Mesothelial cell of epicardium (in vitro differentiated cells): ENCODE data around the gene PTAFR. TPM values are rescaled to one million over a fixed set of nuclear protein-coding genes. Genes with fewer than 3 reads are reported as not detected.

Experiments used
- DNase-seq, 2 experiments: peaks; one replicate each; pipeline ENCODE4 v3.0.0; 2021; ENCODE audit warnings: low spot score in 2 of 2; ENCODE audit not compliant: unreplicated experiment in 2 of 2
- H3K27ac Mint-ChIP-seq: 2 replicates; pipeline ENCODE4 v1.8.0; 2021; ENCODE audit warnings: mixed read lengths
- H3K27me3 Mint-ChIP-seq: 2 replicates; pipeline ENCODE4 v1.8.0; 2021; ENCODE audit warnings: low read depth, mixed read lengths
- H3K36me3 Mint-ChIP-seq: 2 replicates; pipeline ENCODE4 v1.8.0; 2021; ENCODE audit warnings: mixed read lengths
- H3K4me1 Mint-ChIP-seq: 2 replicates; pipeline ENCODE4 v1.8.0; 2021; ENCODE audit warnings: mixed read lengths
- H3K4me3 Mint-ChIP-seq: 2 replicates; pipeline ENCODE4 v1.8.0; 2021; ENCODE audit warnings: mild to moderate bottlenecking, moderate library complexity, mixed read lengths
- H3K9me3 Mint-ChIP-seq: 2 replicates; pipeline ENCODE4 v1.8.0; 2021; ENCODE audit warnings: mixed read lengths
- total RNA-seq: library from RNA; stranded (reverse); gene quantifications from 3 replicates; pipeline ENCODE4 v1.2.1, GENCODE V29; 2021
- TF ChIP-seq, protein P1 (sequence below): fragments of 200-600 bp; sonication (generic); IDR thresholded peaks from one replicate; pipeline ENCODE4 v1.5.0; 2021; ENCODE audit warnings: antibody characterized with exemption; ENCODE audit not compliant: unreplicated experiment

PTAFR gene, protein sequence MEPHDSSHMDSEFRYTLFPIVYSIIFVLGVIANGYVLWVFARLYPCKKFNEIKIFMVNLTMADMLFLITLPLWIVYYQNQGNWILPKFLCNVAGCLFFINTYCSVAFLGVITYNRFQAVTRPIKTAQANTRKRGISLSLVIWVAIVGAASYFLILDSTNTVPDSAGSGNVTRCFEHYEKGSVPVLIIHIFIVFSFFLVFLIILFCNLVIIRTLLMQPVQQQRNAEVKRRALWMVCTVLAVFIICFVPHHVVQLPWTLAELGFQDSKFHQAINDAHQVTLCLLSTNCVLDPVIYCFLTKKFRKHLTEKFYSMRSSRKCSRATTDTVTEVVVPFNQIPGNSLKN
- 0.18 to 0.43 TPM (median 0.18 TPM) in 3 replicates for total RNA-seq

DNA sequence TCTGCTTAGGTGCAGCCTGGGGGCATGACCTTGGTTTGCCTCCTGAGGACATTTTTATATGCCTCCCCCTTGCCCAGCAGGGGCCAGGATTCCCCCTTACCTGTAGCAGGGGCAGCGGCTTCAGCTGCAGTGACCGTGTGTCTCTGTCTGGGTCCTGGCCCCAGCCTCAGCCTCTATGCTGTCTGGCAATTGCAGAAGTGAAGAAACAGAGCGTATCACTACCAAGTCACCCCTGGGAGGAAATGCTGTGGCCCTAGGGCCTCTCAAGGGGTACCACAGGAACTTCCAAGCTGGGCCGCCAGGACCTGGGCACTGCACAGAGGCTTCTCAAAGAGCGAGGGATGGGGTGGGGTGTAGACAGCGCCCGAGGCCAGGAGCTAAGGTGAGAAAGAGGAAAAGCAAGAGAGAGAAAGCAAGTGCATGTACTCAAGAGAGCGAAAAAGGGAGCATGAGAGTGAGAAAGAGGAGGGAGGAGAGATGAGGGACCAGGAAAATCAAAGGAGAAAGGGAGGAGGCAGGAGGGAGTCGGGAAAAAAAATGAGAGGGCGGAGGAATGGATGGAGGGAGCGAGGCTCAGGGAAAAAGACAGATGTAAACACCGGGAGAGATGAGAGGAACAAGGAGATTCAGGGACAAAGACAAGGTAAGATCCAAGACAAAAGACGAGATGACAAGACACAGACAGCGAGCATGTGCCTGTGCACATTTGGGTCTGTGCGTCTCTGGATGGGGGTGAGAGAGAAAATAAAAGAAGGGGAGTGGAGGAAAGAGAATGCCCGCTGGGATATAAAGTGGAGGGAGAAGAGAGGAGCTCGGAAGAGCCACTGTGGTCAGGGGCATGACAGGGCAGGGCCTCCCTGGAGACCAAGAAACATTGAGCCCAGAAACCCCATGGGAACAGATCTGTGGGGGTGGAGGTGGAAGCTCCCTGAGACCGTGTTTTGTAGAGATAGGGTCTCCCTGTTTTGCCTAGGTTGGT is at the start of gene PTAFR:
TSS of gene PTAFR (minus strand) at position 199 of the 979 bp plus-strand sequence. CDS start 25,669 bp downstream, outside the sequence.
- Mint-ChIP-seq H3K9me3 (no peaks in the 10 kb centered on the region), H3K27me3 (no peaks in the 10 kb centered on the region), H3K36me3 (no peaks in the 10 kb centered on the region), H3K4me3 (no peak within 1 kb of the TSS), H3K27ac (no peak within 1 kb of the TSS), H3K4me1 (peaks cover 13% of the 10 kb centered on the region)
- no peak for DNase-seq
- TF ChIP-seq, protein P1, sequence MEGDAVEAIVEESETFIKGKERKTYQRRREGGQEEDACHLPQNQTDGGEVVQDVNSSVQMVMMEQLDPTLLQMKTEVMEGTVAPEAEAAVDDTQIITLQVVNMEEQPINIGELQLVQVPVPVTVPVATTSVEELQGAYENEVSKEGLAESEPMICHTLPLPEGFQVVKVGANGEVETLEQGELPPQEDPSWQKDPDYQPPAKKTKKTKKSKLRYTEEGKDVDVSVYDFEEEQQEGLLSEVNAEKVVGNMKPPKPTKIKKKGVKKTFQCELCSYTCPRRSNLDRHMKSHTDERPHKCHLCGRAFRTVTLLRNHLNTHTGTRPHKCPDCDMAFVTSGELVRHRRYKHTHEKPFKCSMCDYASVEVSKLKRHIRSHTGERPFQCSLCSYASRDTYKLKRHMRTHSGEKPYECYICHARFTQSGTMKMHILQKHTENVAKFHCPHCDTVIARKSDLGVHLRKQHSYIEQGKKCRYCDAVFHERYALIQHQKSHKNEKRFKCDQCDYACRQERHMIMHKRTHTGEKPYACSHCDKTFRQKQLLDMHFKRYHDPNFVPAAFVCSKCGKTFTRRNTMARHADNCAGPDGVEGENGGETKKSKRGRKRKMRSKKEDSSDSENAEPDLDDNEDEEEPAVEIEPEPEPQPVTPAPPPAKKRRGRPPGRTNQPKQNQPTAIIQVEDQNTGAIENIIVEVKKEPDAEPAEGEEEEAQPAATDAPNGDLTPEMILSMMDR, result no peak

DNA sequence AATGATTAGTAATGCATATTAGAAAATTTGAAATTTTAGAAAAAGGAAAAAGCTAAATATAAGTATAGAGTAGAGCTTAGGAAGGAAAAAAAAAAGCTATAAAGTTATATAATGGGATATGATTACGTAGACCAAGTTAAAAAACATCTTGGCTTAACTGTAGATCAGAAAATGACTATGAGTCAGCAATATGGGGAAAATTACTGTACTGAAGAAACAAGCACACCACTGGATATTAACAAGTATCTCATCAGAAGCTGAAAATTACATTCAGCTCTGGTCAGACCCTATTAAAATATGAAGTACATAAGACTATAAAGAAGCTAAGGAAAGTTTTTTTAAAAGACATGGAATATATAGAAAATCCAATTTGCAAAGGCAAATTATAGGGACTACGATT is 36.8 kb upstream of the PTAFR start:
- TF ChIP-seq, protein P1, result no peak
- no peak overlapping the region for H3K27ac Mint-ChIP-seq
- H3K4me3 Mint-ChIP-seq, result no peak overlapping the region
- H3K9me3 Mint-ChIP-seq, result no peaks in the 10 kb centered on the region
- no peaks in the 10 kb centered on the region for H3K27me3 Mint-ChIP-seq
- H3K4me1 Mint-ChIP-seq, result no peaks in the 10 kb centered on the region
- H3K36me3 Mint-ChIP-seq, result peaks cover 10% of the 10 kb centered on the region
- DNase-seq, result no peak

DNA sequence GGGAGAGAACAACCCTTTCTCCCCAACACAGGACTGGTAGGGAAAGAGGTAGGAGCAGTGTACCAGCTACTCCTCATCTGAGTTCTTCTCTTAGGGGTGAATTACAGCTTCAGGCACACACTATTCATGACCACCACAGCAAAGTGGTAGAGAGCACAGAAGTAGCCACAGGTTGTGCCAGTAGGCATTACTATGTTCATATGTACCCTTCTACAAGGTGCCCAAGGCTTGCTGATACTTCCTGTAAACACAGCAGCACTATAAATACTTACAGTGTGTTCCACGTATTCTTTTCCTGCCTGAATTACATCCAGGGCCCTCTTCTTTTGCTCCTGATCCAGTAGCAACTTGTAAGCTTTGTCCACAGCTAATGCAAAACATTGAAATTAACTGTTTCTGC is 33.2 kb upstream of the PTAFR start:
- no peaks in the 10 kb centered on the region for H3K27me3 Mint-ChIP-seq
- no peak overlapping the region for H3K4me3 Mint-ChIP-seq
- TF ChIP-seq, protein P1, result no peak
- H3K36me3 Mint-ChIP-seq, result peaks cover 13% of the 10 kb centered on the region
- H3K27ac Mint-ChIP-seq, result peak overlapping the region; percentile 48
- no peaks in the 10 kb centered on the region for H3K4me1 Mint-ChIP-seq
- DNase-seq, result no peak
- no peaks in the 10 kb centered on the region for H3K9me3 Mint-ChIP-seq

DNA sequence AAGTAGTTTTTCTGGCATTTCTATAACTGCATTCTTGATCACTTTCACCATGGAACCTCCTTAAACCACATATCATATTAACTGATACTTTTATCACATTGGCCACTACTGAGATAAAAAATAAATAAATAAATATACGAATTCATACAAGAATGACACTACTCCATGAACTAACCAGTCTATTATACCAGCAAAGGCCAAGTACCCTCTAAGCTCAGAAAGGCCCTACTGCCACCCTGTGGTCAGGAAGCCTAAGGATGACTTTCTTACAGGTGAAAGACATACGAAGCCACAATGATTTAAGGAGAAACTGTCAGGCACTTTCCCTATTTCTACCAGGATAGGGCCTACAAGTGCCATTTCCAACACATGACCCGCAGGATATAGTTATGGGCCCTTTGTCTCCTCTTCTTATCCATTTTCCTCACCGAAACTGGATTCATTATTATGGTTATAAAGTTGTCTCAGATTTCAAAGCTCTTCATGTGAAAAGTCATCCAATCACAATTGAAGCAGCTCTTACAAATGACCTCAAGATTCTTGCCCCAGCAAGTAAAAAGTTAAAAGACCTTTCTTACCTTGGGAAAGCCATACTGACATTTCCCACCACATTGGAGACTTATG is 32.4 kb upstream of the PTAFR start:
- no peak for DNase-seq
- Mint-ChIP-seq H3K36me3 (peaks cover 16% of the 10 kb centered on the region), H3K27ac (peak overlapping the region; percentile 48), H3K27me3 (no peaks in the 10 kb centered on the region), H3K9me3 (no peaks in the 10 kb centered on the region), H3K4me3 (no peak overlapping the region), H3K4me1 (no peaks in the 10 kb centered on the region)
- TF ChIP-seq, protein P1, result no peak

DNA sequence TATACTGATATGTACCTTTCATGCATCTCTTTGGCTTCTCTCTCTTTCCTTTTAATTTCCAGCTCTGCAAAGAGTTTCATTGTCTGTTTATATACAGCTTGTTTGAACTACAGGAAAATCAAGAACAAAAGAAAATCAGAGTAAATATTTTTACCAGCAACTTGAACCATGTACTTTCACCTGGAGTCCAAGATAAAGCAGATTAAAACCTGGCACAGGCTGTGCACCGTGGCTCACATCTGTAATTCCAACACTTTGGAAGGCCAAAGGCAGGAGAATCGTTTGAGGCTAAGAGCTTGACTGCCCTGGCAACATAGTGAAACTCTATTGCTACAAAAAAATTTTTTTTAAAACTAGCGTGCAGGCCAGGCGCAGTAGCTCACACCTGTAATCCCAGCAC is 28.8 kb upstream of the PTAFR start:
- H3K4me3 Mint-ChIP-seq, result no peak overlapping the region
- DNase-seq, result no peak
- TF ChIP-seq, protein P1, result no peak
- no peaks in the 10 kb centered on the region for H3K27me3 Mint-ChIP-seq
- H3K36me3 Mint-ChIP-seq, result peaks cover 33% of the 10 kb centered on the region
- H3K27ac Mint-ChIP-seq, result no peak overlapping the region
- no peaks in the 10 kb centered on the region for H3K9me3 Mint-ChIP-seq
- H3K4me1 Mint-ChIP-seq, result no peaks in the 10 kb centered on the region
